ENCODE results near the gene LNX2.

Gene LNX2

GRCh38 chr13:27620377-27621115, at the start of gene LNX2:
Gene LNX2 (minus strand): TSS chr13:27620529. CDS start chr13:27581703, 38,826 bp downstream.
- DNase-seq, result peak; percentile 72 to 99 (median 96)

DNA sequence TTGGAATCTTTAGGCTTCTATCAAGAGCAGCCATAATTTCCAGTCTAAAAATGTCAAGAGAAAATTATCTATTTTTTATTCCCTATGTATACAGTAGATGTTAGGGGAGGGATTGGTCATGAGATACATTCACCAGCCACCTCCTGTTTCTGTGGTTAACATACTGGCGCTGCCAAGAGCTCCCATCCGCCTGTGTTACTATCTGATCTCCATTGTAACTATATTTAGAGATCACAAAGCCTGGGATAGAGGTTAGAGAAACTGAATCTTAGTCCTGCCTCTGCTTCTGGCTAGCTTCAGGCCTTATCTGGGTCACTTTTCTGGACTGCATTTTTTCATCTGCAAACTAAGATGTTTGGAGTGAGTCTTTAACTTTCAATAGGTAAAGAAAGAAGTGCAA, 47.6 kb upstream of the LNX2 start:
- DNase-seq, result no peak

DNA sequence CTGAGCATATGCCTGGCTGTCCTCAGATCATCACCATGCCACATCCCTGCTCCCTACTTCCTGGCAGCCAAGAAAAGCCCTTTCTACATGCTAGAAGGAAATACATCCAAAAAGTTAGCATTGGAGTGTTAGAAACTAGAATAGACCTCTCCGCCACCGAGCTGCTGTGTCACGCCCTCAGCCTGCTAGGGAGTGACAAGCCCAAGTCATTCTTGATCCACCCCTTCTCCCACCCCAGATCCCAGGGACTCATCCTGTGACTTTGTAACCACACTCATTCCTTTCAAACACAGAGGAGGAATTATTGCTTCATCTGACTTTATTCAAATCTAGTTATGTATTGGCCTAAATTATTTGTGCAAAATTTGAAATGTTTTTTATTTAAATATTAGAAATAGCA, 46.6 kb upstream of the LNX2 start:
- no peak for DNase-seq

DNA sequence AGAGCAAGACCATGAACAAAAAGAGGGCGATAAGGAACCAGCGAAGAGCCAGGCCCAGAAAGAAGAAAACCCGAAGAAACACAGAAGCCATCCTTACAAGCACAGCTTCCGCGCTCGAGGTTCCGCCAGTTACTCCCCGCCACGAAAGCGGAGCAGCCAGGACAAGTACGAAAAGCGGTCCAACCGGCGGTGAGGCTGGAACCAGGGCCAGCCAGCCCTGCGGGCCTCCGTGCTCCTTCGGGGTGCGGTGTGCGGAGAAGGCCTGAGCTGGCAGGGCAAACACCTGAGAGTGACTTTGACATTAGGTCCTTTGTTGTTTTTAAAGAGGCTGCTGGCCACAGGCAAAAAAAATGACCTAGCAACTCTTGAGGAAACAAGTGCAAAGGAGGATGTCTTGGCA, 45.4 kb upstream of the LNX2 start:
- no peak for DNase-seq

DNA sequence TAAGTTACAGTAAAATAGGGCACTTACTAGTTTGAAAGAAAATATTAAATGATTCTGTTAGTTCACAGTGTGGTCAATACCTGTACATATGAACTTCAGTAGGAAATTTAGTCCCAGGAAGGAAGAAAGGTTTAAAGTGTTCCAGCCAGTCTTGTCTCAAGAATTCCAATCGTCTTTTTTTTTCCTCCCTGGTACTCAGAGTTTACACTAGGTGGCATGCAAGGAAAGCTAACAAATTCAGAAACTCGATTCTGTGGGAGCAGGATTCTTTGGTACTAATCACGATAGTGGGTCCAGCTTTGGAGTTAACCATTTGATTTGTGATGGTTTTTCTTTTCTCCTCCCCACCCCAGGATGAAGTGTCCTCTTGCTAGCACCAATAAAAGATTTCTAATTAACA, 45.0 kb upstream of the LNX2 start:
- DNase-seq, result no peak

GRCh38 chr13:27663947-27664346, 43.6 kb upstream of the LNX2 start:
- DNase-seq, result no peak

DNA sequence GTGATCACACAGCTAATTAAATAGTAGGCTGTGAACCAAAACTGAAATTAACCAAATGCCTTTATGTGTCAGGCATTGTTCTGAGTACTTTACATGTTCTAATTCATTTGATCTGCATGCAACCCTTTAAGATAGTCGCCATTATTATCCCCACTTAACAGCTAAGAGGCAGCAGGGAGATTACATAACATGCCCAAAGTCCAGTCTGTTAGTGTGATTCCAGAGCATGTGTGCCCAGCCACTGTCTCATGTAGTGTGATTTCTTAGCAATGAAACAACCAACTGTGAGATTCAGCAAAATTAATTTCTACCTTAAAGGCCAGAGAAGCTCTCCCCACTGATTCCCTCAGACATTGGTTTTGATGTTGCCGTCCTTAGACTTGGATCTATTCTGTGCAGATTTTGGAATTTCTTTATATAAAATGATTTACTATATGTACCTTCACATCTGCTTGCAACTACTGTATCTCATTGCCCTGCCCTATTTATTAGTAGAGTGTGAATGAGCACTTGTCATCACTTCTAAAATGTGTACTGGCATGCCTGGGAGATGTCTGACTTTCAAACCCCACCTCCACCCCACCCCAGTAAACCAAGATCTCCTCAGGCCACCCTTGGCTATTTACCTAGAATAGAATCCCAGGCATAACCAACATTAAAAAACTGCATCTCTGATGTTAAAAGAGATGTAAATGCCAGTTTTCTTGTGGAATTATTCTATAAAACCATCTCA, 42.6 kb upstream of the LNX2 start:
- DNase-seq, result no peak

DNA sequence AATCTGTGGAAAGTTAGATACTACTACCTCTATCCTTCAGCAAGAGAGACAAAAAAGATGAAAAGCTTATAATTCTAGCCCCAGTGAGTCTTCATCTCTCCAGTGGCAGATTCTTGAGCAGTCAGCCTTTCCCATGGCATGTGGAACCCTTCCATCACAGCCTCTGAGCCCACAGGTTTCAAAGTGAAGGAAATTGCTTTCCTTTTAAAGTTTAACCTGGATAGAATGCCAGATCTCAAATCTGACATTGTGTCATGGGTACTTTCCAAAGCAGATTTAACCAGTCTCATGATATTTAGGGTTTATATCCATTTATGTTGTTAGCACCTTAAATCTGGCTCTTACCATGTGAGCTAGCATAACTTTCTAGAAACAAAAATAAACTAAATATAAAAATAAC, 40.7 kb upstream of the LNX2 start:
- DNase-seq, result no peak

- no peak for DNase-seq
These were observed 40.2 kb upstream of the LNX2 start for GRCh38 chr13:27660511-27660910.

DNA sequence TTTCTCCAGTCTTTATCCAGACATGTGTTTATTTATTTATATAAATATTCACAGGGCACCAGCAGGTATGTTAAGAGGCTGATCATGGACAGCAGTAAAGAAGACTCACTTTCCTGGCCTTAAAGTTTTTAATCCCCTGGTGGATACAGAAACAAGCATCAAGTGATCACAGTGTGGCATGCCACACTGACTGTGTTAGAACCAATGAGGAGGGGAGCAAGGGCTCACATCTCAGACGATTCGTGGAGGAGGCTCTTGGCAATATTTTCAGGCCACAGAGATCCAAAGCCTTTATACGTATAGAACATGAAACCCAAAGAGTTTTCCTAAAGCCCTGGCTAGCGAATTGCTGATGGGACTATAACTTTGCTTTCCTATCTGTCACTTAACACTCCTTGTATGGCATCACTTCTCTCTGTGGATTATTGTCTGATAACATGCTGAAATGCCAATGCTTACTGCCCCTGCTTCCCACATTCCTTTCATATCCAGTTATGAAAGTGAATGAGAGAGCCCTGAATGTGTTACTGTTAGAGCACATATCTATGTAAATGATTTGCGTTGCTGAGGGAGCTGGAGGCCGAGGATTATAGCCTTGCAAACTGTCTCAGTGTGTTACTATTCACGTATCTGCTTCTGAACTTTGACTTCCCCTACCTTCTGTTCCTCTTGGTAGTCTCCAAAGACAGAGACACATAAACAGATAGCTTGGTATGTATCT, 39.0 kb upstream of the LNX2 start:
- DNase-seq, result no peak

DNA sequence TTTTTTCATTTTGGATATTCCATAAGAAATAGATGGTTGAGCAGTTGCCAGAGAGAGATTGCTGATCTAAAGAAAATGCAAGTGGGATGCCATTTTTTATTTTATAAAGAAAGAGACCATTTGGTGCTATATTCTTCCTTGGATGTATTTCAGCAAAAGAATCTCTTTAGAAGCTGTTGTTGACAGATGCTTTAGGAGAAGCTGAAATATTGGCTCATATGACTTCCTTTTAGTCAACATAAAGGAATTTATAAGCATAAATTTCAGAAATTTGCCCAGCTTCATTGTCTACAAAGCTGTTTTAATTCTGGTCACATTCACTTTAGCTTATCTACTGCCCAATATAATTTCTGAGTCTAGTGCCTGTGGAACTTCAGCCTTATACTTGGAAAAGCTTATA, 38.2 kb upstream of the LNX2 start:
- DNase-seq, result no peak

- DNase-seq, result no peak
These were observed 37.4 kb upstream of the LNX2 start for GRCh38 chr13:27657724-27658123.

DNA sequence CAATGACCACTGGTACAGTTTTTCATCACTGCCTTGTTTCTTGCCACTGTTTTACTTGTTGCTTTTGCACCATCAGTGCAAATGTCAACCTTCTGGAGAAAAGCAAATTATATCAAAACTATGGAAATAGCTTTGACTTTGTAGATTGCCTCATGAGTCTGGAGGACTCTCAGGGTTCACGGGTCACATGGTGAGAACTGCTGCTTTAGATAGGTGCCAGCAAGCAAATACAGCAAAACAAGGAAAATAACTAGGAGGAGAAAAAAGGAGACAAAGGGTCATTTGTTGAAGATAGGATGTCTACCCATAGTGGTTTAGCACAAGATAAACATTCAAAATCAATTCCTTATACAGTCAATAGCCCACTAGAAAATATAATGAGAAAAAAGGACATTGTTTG, 34.5 kb upstream of the LNX2 start:
- DNase-seq, result no peak

DNA sequence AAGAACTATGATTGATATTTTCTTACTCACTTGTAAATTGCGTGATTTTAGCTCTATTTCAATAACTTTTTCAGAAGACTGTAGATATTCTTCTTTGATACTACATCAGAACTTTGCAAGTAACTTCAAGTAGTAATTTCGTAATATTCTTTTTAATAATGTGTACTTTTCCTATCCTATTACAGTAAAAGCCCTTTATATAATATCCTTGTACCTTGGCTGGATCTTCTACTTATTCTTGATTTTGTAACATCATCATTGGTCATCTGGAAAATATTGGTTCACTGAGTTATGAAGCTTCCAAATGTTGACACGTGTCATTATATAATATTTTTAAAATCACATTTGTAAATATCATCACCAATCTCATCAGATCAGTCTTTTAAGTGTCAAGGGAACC, 33.7 kb upstream of the LNX2 start:
- DNase-seq, result no peak

- DNase-seq, result no peak
These were observed 30.0 kb upstream of the LNX2 start for GRCh38 chr13:27650312-27650711.

- no peak for DNase-seq
These were observed 24.0 kb upstream of the LNX2 start for GRCh38 chr13:27644302-27644701.

- no peak for DNase-seq
These were observed 23.2 kb upstream of the LNX2 start for GRCh38 chr13:27643334-27644132.

GRCh38 chr13:27641711-27642502, 21.6 kb upstream of the LNX2 start:
- DNase-seq, result no peak

DNA sequence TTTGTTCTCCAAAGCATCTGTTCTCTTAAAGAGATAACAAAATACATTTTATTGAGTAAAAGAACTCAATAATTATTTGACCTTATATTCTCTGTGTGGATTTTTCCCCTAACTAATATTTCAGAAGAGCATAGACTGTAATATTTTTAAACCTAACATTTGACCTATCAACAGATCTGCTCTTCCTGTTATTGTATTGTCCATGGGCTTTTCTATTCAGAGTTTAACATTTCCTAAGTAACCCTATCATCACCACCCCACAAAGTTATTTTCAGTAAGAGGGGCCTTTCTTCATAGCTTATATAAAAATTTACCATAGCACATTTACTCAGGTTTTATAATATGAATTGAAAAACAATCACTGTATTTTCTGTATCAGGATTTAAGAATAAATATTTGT, 18.9 kb upstream of the LNX2 start:
- DNase-seq, result no peak

DNA sequence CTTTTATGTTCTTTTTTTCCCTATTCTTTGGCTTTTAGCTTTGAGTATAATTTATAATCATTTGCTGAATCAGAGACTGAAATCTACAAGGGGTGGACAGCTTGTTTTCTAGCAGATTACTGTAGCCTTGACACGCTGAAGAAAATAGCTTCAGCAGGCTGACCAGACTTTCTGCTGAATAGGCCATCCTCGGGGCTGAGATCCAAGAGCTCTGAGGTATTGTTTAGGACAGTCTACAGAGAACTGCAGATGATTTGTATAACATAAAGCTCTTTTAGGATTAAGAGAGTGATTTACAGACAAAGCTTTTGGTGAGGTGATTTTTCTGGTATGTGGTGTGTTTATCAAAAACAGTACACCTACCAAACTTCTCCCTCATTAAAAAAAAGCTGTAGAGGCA, 18.2 kb upstream of the LNX2 start:
- peak in 2 of 58 donors; percentile 3 to 18 for DNase-seq

DNA sequence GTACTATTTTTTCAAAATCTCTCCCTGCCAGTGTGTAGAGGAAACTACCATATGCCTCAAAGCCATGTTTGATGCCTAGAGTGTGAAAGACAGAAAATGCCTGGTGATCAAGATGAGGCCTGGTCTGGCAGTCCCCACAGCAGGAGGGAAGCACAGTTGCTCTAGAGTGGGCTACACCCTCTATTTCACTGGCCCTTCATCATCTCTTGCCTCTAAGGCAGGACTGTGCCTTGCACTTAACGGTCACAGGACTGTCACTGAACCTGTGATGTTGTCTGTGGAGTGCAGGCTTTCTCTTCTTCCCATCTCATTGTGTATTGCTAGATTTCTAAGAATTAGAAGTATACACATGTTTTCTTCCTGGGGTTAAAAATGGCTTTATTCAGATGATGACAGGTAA, 17.7 kb upstream of the LNX2 start:
- no peak for DNase-seq

All from anterior cingulate cortex (tissue), 58 donors.